GM23338 (cell line): ENCODE measurements around the gene NDUFB11. TPM values are rescaled to one million over a fixed set of nuclear protein-coding genes. Genes with fewer than 3 reads are reported as not detected.

Experiments used
- ATAC-seq: fragments of 200-7000 bp; cut with Tn5 transposase; 3 replicates; pipeline ENCODE4 v1.9.1; 2020
- DNase-seq: peaks from one replicate; pipeline ENCODE4 v3.0.0-alpha.2; 2015; ENCODE audit warnings: low spot score
- H2AFZ ChIP-seq: fragments of 200-600 bp; sonication (generic); 2 replicates; pipeline ENCODE4 v1.8.0; 2016; ENCODE audit warnings: antibody characterized with exemption, mild to moderate bottlenecking, moderate library complexity
- H3F3A ChIP-seq: fragments of 200-600 bp; sonication (generic); replicated peaks from 2 replicates; pipeline ENCODE4 v1.8.0; 2017; ENCODE audit warnings: antibody characterized with exemption, mixed run types, low read depth
- H3K27ac ChIP-seq: fragments of 200-600 bp; sonication (generic); 2 replicates; pipeline ENCODE4 v1.6.1; 2016; ENCODE audit warnings: low read depth
- H3K27me3 ChIP-seq: fragments of 200-600 bp; sonication (generic); 2 replicates; pipeline ENCODE4 v1.8.0; 2016; ENCODE audit warnings: mild to moderate bottlenecking, mixed run types, moderate library complexity; ENCODE audit not compliant: insufficient read depth
- H3K36me3 ChIP-seq: fragments of 200-600 bp; sonication (generic); 2 replicates; pipeline ENCODE4 v1.8.0; 2016; ENCODE audit warnings: mild to moderate bottlenecking; ENCODE audit not compliant: insufficient read depth
- H3K4me1 ChIP-seq: fragments of 200-600 bp; sonication (generic); 2 replicates; pipeline ENCODE4 v1.8.0; 2016; ENCODE audit warnings: mild to moderate bottlenecking, moderate library complexity; ENCODE audit not compliant: insufficient read depth
- H3K4me2 ChIP-seq: fragments of 200-600 bp; sonication (generic); 2 replicates; pipeline ENCODE4 v1.7.1; 2017; ENCODE audit warnings: mixed run types
- H3K4me3 ChIP-seq: fragments of 200-600 bp; sonication (generic); 2 replicates; pipeline ENCODE4 v1.6.1; 2016; ENCODE audit warnings: mixed run types
- H3K79me2 ChIP-seq: fragments of 200-600 bp; sonication (generic); replicated peaks from 2 replicates; pipeline ENCODE4 v1.8.0; 2017; ENCODE audit warnings: mild to moderate bottlenecking; ENCODE audit not compliant: insufficient read depth
- H3K9me2 ChIP-seq: fragments of 200-600 bp; sonication (generic); 2 replicates; pipeline ENCODE4 v1.8.0; 2017; ENCODE audit not compliant: insufficient read depth
- H4K20me1 ChIP-seq: fragments of 200-600 bp; sonication (generic); replicated peaks from 2 replicates; pipeline ENCODE4 v1.8.0; 2017; ENCODE audit warnings: mild to moderate bottlenecking; ENCODE audit not compliant: insufficient read depth
- H3K27ac Mint-ChIP-seq: 2 replicates; pipeline ENCODE4 v1.8.0; 2020; ENCODE audit warnings: inconsistent platforms, mild to moderate bottlenecking, moderate library complexity, mixed read lengths
- H3K27me3 Mint-ChIP-seq: 3 replicates; pipeline ENCODE4 v1.8.0; 2022; ENCODE audit warnings: low read depth, mild to moderate bottlenecking, moderate library complexity, mixed read lengths, inconsistent platforms; ENCODE audit not compliant: insufficient read depth, poor library complexity
- H3K36me3 Mint-ChIP-seq: 3 replicates; pipeline ENCODE4 v1.8.0; 2021; ENCODE audit warnings: low read depth, mild to moderate bottlenecking, inconsistent platforms, moderate library complexity, mixed read lengths
- H3K4me1 Mint-ChIP-seq: 3 replicates; pipeline ENCODE4 v1.8.0; 2020; ENCODE audit warnings: mild to moderate bottlenecking, inconsistent platforms, mixed read lengths
- H3K4me3 Mint-ChIP-seq: 3 replicates; pipeline ENCODE4 v1.8.0; 2021; ENCODE audit warnings: moderate library complexity, mild to moderate bottlenecking, inconsistent platforms, mixed read lengths
- H3K9me3 Mint-ChIP-seq: 3 replicates; pipeline ENCODE4 v1.8.0; 2020; ENCODE audit warnings: moderate library complexity, mild to moderate bottlenecking, inconsistent platforms, mixed read lengths
- CREB1 ChIP-seq: fragments of 250-450 bp; sonication (Bioruptor Pico); IDR thresholded peaks from 2 replicates; pipeline ENCODE4 v1.5.0; 2020; ENCODE audit warnings: low read depth, mild to moderate bottlenecking, moderate library complexity
- EZH2 ChIP-seq: fragments of 200-600 bp; sonication (generic); IDR thresholded peaks from one replicate; pipeline ENCODE4 v1.8.0; 2017; ENCODE audit warnings: antibody characterized with exemption, mild to moderate bottlenecking, low read depth; ENCODE audit not compliant: unreplicated experiment
- EZH2phosphoT487 ChIP-seq: fragments of 200-600 bp; sonication (generic); IDR thresholded peaks from one replicate; pipeline ENCODE4 v1.8.1; 2018; ENCODE audit warnings: antibody characterized with exemption; ENCODE audit not compliant: unreplicated experiment
- NANOG ChIP-seq: IDR thresholded peaks from 2 replicates; pipeline ENCODE4 v1.6.1; 2016; ENCODE audit warnings: antibody characterized with exemption, borderline replicate concordance
- POLR2AphosphoS5 ChIP-seq: IDR thresholded peaks from 2 replicates; pipeline ENCODE4 v1.6.1; 2016; ENCODE audit warnings: antibody characterized with exemption, low read depth
- ZNF114 ChIP-seq: fragments of 250-450 bp; sonication (Bioruptor Pico); IDR thresholded peaks from 2 replicates; pipeline ENCODE4 v1.5.0; 2020; ENCODE audit warnings: mild to moderate bottlenecking, moderate library complexity
- ZNF331 ChIP-seq: fragments of 250-450 bp; sonication (Bioruptor Pico); IDR thresholded peaks from 2 replicates; pipeline ENCODE4 v1.5.0; 2020; ENCODE audit warnings: low read depth, mild to moderate bottlenecking, moderate library complexity
- ZNF462 ChIP-seq: fragments of 250-450 bp; sonication (Bioruptor Pico); IDR thresholded peaks from 2 replicates; pipeline ENCODE4 v1.5.0; 2020; ENCODE audit warnings: mild to moderate bottlenecking, moderate library complexity
- polyA plus RNA-seq: library from polyadenylated mRNA; unstranded; fragments of >200 nt; fragmentation: Nextera tagmentation; extraction: Ambion mirVana; gene quantifications from 2 replicates; pipeline ENCODE4 v1.2.1, GENCODE V29; 2016
- total RNA-seq: library from RNA; depleted of rRNA; stranded (reverse); fragments of >200 nt; shearing (Covaris generic); gene quantifications from 2 replicates; pipeline ENCODE4 v1.2.3, GENCODE V29; 2014
- TF ChIP-seq, protein P1 (sequence below): IDR thresholded peaks from 2 replicates; pipeline ENCODE4 v1.6.1; 2016; ENCODE audit warnings: antibody characterized with exemption
- TF ChIP-seq, protein P2 (sequence below): IDR thresholded peaks from one replicate; pipeline ENCODE4 v1.6.1; 2018; ENCODE audit warnings: antibody characterized with exemption; ENCODE audit not compliant: unreplicated experiment
- TF ChIP-seq, protein P3 (sequence below), 2 experiments: fragments of 200-600 bp in 1 of 2; sonication (generic) in 1 of 2; conservative IDR thresholded peaks; 2 replicates each; pipeline versions ENCODE4 v1.5.1 to v1.6.1; 2016 to 2017; ENCODE audit warnings: antibody characterized with exemption in 2 of 2, low read depth in 2 of 2, mild to moderate bottlenecking in 2 of 2, moderate library complexity in 1 of 2

Gene NDUFB11
- total and polyA plus RNA-seq, 2 experiments from 2014 or later = 103 to 238 TPM

DNA sequence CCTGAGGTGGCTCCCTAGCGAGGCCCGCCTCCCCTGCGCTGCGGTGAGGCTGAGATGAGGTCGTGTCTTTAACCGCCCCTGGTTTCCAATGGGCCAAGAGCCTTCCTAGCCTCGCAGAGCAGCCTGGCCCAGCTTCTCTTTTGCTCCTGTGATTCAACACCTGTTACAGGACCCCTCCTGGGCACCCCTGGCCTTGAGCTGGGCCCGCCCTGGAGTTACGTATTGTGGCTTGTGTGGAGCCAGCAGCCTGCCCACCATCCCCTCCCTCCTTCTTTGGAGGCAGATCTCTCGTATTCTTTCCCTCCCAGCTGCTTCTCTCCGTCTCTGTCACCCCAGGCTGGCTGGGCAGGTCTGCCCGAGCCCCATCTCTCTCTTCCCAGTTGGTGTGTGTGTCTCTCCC, 29.9 kb upstream of the NDUFB11 start:
- H3K27ac ChIP-seq = no peak overlapping the region
- no peaks in the 10 kb centered on the region for H3K79me2 ChIP-seq
- H3K9me3 Mint-ChIP-seq = no peaks in the 10 kb centered on the region
- TF ChIP-seq EZH2phosphoT487 (no peak), CREB1 (CRISPR knock-in tag) (no peak), NANOG (no peak), POLR2AphosphoS5 (no peak), ZNF462 (CRISPR knock-in tag) (no peak), EZH2 (no peak), ZNF114 (CRISPR knock-in tag) (no peak), ZNF331 (CRISPR knock-in tag) (no peak)
- TF ChIP-seq, protein P1, sequence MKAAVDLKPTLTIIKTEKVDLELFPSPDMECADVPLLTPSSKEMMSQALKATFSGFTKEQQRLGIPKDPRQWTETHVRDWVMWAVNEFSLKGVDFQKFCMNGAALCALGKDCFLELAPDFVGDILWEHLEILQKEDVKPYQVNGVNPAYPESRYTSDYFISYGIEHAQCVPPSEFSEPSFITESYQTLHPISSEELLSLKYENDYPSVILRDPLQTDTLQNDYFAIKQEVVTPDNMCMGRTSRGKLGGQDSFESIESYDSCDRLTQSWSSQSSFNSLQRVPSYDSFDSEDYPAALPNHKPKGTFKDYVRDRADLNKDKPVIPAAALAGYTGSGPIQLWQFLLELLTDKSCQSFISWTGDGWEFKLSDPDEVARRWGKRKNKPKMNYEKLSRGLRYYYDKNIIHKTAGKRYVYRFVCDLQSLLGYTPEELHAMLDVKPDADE = no peak
- TF ChIP-seq, protein P2, sequence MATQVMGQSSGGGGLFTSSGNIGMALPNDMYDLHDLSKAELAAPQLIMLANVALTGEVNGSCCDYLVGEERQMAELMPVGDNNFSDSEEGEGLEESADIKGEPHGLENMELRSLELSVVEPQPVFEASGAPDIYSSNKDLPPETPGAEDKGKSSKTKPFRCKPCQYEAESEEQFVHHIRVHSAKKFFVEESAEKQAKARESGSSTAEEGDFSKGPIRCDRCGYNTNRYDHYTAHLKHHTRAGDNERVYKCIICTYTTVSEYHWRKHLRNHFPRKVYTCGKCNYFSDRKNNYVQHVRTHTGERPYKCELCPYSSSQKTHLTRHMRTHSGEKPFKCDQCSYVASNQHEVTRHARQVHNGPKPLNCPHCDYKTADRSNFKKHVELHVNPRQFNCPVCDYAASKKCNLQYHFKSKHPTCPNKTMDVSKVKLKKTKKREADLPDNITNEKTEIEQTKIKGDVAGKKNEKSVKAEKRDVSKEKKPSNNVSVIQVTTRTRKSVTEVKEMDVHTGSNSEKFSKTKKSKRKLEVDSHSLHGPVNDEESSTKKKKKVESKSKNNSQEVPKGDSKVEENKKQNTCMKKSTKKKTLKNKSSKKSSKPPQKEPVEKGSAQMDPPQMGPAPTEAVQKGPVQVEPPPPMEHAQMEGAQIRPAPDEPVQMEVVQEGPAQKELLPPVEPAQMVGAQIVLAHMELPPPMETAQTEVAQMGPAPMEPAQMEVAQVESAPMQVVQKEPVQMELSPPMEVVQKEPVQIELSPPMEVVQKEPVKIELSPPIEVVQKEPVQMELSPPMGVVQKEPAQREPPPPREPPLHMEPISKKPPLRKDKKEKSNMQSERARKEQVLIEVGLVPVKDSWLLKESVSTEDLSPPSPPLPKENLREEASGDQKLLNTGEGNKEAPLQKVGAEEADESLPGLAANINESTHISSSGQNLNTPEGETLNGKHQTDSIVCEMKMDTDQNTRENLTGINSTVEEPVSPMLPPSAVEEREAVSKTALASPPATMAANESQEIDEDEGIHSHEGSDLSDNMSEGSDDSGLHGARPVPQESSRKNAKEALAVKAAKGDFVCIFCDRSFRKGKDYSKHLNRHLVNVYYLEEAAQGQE = no peak
- TF ChIP-seq, protein P3, sequence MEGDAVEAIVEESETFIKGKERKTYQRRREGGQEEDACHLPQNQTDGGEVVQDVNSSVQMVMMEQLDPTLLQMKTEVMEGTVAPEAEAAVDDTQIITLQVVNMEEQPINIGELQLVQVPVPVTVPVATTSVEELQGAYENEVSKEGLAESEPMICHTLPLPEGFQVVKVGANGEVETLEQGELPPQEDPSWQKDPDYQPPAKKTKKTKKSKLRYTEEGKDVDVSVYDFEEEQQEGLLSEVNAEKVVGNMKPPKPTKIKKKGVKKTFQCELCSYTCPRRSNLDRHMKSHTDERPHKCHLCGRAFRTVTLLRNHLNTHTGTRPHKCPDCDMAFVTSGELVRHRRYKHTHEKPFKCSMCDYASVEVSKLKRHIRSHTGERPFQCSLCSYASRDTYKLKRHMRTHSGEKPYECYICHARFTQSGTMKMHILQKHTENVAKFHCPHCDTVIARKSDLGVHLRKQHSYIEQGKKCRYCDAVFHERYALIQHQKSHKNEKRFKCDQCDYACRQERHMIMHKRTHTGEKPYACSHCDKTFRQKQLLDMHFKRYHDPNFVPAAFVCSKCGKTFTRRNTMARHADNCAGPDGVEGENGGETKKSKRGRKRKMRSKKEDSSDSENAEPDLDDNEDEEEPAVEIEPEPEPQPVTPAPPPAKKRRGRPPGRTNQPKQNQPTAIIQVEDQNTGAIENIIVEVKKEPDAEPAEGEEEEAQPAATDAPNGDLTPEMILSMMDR (conservative IDR thresholded peaks at IDR 0.05; ENCODE audit: low read depth in 2 of 2) = no peak
- no peak overlapping the region for H3K4me3 ChIP-seq
- no peak overlapping the region for H3K27ac Mint-ChIP-seq
- DNase-seq = no peak
- no peaks in the 10 kb centered on the region for H3K9me2 ChIP-seq
- no peaks in the 10 kb centered on the region for H3K4me1 Mint-ChIP-seq
- no peaks in the 10 kb centered on the region for H3K4me1 ChIP-seq
- H3K4me3 Mint-ChIP-seq = no peak overlapping the region
- H3K27me3 ChIP-seq = no peaks in the 10 kb centered on the region
- H2AFZ ChIP-seq = no peak overlapping the region
- no peak for ATAC-seq
- H3K36me3 ChIP-seq = 0 out of 2 replicates have a peak, but pooled peaks cover 3% of the 10 kb centered on the region
- H3F3A ChIP-seq = no peaks in the 10 kb centered on the region
- H3K36me3 Mint-ChIP-seq = peaks cover 38% of the 10 kb centered on the region
- H3K4me2 ChIP-seq = no peak overlapping the region
- peaks cover 2% of the 10 kb centered on the region for H3K27me3 Mint-ChIP-seq
- H4K20me1 ChIP-seq = no peaks in the 10 kb centered on the region
